HG03432 (cell line): Measurements from ENCODE around the gene GLRX.

Experiments
- ATAC-seq: cut with Tn5 transposase; IDR thresholded peaks from one replicate; pipeline ENCODE4 v1.9.1; 2021; ENCODE audit warnings: mild to moderate bottlenecking, moderate library complexity; ENCODE audit not compliant: unreplicated experiment

Gene GLRX, protein sequence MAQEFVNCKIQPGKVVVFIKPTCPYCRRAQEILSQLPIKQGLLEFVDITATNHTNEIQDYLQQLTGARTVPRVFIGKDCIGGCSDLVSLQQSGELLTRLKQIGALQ

DNA sequence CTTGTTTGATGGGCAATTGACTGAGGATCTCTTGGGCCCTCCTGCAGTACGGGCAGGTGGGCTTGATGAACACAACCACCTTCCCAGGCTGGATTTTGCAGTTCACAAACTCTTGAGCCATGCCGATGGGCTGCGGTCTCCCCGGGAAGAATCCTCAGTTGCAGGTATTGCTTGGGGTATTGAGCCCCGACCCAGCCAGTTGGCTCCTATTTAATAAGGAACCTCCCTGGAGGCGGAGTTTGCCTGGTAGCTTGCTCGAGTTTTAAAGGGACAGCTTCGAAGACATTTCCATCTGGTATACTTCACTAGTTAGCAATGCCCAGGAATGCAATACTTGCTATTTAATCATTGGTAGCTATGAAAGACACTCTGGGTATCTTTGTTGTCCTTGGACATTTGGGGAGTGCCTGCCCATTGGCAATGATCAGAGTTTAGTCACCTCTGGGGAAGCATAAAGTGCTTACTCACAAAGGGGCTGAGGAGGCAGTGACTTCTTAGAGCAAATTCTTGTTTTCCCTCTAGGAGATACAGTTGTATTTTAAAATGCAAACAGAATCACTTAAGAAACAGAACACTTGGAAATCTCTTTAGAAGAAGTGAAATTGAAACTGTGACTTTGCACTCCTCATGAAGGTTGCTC lies at the start of gene GLRX:
GLRX (minus strand) TSS at position 185 of the 640 bp plus-strand sequence; CDS start at position 121, 64 bp downstream.
- ATAC-seq = peak; percentile 48

DNA sequence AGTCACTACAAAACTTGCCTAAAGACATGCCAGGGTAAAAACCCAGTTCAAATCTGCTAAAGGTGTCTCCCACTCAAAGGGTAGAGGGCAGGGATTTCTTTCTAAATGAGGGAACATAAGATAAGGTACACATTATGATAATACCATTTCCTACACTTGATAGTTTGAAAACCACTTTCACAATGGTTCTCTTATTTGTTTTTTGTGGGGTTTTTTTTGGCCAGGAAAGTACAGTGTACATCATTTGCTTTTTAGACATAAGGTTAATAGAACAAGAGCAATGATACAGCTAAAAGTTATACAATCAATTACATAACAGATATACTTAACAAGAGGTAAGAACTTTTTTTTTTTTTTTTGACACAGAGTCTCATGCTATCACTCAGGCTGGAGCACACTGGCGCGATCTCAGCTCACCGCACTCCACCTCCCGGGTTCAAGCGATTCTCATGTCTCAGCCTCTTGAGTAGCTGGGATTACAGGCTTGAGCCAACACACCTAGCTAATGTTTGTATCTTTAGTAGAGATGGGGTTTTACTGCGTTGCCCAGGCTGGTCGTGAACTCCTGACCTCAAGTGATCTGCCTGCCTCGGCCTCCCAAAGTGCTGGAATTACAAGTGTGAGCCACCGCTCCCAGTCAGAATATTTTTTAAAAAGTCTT lies 48.8 kb upstream of the GLRX start:
- no peak for ATAC-seq

DNA sequence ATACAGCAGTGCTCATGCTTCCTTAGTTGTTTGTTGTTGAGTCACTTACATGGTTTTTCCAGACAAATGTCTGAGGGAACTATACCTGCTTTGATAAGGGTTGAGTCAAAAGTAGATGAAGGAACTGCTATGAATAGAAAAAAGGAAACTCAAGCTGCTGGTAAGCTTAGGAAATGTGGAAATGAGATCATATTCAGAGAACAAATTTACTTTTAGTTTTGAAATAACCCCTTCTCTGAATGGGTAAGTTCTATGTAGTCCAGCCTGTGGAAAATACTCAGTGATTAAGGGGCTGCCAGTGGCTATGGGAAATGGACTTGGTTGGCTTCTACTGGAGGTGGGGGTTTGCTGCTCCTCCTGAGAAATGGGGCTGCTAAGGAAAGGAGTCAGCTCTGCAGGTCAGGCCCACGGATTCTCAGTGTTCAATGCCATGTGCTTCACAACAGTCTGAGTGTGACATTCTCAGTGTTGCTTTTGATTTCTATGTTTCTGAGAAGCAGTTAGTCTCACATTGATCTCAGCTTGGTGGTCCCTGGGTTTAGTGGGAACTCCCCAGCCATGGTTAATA lies 47.7 kb upstream of the GLRX start:
- peak; percentile 72 for ATAC-seq

DNA sequence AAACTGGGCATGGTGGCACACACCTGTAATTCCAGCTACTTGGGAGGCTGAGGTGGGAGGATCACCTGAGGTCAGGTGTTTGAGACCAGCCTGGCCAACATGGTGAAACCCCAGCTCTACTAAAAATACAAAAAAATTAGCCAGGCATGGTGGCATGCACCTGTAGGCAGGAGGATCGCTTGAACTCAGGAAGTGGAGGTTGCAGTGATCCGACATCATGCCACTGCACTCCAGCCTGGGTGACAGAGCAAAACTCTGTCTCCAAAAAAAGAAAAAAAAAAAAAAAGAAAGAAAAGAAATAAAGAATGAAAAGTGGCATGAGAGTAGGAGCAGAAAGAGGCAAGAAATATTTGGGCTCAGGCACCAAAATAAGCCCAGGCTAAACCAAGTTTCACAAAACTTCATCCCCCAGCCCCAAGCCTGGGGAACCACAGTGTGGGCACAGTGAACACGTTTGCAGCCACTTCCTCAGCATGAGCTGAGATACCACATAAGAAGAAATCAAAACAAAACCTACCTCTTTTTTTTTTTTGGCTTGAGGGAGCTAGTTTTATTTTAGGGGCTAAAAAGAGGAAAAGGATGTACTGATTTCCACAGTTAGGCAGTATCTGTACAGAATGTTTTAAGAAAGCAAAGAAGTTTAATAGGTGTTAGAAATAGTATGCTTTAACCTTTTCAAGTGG lies 46.8 kb upstream of the GLRX start:
- peak; percentile 65 for ATAC-seq

DNA sequence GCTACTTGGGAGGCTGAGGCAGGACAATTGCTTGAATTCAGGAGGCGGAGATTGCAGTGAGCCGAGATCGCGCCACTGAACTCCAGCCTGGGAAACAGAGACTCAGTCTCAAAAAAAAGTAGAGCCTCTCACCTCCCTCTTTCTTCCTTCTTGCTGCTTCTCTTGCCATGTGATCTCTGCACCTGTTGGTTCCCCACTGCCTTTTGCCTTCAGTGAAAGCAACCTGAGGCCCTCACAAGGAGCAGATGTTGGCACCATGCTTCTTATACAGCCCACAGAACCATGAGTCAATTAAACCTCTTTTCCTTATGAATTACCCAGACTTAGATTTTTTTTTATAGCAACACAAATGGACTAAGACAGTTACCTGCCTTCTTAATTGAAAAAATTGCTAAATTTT lies 45.6 kb upstream of the GLRX start:
- ATAC-seq = no peak

DNA sequence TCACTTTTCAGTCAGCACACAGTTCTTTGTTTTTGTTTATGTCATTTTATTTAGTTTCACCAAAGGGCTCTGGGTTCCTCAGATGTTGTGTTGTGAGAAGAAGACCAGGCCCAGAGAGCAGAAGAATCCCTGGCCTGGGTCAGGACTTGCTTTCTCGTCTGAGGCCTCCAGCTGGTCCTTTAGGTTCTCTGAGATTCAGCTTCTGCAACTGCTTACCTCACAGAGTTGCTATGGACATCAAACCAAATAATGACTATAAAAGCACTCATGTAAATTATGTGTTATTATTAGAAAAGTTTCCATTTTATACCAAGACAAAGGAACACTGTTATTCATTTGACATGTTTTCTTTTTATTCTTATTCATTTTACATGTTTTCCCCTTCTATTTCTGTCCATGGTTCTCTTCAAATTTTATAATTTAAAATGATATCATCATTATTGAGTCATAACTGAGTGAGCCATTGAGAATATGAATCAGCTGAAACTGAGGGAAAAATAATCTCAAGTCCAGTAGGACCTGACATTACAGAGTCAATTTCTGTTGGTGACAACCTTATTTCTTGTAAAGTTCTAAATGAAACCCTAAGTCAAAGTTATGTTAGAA lies 44.0 kb upstream of the GLRX start:
- ATAC-seq = no peak

DNA sequence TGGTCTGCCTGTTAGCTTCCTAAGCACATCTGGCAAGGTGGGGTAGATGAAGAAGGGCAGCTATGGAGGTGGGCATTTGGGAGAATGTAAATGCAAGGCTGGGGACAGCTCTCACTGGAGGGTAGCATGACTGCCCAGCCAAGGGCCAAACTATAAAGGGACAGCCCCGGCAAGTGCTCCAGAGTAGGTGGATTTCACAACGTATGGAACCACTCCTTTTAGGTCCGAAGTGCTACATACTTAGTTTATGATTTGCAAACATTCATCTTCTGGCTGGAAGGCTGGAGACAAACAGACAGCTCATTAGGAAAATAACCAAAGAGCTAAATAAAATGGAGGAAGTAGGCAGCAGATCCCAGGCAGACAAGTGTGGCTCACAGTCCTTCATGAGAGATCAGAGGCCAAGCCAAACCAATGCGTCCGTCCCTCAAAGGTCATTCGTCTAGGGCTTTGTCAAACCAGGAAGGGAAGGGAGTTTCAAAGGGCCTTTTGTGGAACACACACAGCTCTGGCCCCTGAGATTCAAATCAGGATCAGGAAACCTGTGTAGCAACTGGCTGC lies 42.5 kb upstream of the GLRX start:
- ATAC-seq = no peak

DNA sequence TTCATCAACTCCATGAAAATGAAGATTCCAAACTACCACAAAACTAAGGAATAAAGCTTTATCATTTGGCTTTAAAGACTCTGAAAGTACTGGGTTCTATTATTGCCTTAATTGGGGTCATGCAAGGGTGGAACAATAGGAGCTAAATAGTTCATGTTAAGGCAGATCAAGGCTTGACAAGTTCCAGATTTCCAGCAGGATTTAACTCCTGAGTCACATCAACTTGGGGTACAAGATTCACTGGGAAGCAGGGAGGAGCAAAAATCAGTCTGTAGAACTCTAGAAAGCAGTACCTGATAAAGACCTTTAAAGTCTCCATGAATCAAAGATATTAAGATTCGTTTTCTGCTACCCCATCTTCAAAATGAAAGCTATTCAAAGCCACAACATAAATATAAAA lies 41.9 kb upstream of the GLRX start:
- no peak for ATAC-seq

DNA sequence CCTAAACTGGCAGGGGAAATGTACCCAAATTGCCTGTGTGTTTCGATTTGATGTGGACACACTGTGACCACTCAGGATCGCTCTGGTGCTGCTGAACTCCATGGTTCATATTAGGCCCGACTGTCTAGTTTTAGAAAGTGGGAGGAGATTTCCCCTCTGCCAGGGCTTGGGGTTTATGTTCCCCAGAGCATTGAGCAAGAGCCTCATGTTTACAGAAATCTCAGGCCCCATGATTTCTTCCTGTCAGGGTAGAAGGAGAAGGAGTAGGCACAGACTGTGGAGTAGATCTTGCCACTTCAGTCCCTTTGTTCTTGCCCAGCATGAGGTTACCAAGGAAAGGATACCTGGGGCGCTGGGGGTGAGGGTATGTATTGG lies 40.8 kb upstream of the GLRX start:
- ATAC-seq = no peak

DNA sequence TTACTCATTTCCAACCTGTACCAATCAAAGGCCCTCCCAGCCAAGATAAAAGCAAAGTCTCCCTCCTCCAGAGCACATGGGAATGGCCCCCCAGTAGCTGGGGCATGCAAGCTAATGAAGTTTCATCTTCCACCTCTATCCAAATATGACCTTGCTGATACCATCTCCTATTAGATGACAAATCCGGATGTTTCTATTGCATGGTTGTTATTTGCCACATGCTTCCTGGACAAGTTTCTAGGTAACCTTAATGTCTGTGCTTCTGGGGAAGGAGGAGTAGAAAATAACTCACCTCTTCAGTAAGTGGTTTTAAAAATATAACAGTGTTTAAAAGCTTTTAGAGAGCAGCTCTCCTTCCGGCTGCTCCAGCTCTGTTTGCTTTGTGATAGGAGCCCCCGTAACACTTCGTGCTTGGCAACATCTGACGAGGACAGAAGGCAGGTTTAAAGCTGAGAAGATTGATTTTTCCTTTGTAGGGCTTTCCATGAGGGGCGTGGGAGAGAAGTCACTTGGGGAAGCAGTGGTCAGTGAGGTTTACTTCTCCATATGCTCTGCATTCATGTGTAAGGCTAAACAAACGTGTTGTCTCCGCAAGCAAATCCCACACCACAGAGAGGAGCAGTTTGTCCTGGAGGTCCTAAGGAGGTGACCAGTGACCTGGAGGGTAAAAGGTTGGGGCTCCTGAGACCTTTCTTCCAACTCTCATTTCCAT lies 40.3 kb upstream of the GLRX start:
- ATAC-seq = no peak

DNA sequence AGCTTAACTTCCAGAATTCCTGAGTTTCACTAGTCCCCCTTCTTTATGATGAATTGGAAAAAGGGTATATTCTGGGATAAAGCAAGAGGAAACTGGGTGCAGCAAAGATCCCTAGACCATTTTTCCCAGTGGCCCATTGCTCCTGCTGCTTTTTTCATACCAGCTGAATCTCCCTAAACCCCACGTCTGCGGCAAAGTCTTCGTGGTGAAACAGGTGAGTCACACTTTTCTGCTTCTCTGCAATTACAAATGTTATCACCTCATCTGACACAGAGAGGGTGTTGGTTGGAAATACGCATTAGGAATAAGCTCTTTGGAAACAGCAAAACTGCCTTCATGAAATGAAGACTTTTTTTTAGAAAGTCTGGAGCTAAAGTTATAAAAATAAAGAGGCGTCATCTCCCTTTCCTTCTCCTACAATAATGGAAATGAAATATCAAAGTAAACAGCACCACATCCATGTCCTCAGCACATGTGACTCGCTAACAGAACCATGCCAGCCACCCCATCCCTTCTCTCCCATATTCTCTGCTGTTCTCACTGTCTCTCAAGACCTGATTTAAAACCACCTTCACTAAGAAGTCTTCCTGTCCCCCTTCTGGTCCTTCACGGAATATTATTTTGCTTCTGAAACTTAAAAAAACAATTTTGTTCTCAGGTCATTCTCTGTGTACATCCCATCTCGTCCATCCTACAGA lies 39.5 kb upstream of the GLRX start:
- no peak for ATAC-seq

DNA sequence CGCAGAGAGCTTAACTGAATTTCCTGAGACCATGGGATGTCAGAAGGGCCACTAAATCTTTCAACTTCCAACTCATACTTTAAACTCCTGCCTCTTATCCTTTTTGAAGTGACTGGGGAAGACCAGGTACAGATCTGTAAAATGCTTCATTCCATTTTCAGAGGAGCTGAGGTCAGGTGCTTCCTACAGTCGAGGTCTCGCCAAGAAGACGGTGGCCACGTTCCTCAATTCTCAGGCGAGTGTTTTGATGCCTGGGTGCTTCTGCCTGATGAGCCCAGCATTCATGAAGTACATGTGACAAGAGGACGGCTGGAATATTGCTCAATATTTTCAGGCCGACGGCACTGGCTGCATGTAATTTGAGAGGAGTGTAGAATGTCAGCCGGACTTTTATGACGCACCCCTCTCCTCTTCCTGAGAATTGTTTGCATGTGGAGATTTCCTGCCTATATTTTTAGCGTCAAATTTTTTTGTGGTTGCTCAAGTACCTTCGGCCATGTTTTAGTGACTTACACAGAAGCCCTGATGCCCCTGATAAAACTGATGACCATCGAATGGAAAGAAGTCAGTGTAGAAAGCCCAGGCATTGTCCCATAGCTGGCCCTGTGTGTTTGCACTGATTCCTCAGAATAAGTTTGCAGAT lies 38.8 kb upstream of the GLRX start:
- ATAC-seq = no peak

DNA sequence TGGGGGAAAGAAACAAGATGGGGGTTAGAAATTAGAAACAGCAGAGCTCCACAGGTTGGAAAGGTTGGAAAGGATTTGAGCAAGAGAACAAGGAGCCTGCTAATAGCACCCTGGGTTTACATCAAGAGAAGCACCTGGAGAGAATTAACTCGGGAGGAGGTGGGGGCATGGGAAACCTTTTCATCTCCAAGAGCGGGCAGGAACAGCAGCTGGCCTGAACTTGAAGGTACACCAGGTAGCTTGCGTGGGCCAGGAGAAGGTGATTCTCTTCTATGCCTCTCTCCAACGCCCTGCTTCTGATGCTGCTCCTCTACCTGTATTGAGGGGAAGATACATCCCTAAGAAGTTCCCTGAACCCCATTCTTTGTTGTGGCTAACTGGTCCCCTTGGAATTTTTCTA lies 37.1 kb upstream of the GLRX start:
- no peak for ATAC-seq

DNA sequence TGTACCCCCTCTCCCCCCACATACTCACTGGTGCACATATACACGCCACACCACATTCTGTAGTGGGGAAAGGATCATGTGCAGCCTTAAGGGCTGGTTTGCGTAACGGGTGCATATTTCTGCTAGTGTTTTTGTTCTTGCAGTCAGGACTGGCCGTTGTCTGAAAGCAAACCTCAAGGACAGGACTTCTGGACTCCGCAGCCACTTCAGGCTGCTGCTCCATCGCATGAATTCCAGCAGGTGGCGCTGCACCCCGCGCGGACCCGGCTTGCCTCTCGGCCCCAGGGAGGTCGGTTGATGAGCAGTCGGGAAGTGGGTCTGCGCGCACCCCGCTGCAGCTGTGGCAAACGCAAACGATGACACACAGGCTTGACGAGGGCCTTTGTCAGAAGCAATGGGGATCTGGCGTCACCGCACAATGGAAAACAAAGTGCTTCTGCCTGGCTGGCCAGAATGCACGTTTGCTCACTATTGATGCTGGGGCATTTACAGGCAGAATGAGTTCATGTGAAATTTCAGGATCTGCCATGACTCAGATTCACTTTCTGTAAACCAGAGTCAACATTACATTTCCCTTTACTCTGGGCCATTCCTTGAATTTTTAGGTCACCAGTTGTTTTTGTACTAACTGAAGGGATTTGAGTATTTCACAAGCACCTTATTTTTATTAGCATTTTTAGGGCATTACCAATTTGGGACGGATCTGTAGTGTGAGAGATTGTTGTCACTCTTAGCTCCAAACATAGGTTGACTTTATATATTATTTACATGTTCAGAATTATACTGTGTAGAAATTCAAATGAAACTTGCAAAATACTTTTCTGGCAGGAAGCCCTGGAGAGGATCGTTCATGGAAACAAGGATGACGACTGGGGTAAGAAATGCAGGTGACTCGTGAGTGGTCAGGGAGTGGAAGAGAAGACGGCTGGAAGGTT lies 36.4 kb upstream of the GLRX start:
- ATAC-seq = peak; percentile 94

DNA sequence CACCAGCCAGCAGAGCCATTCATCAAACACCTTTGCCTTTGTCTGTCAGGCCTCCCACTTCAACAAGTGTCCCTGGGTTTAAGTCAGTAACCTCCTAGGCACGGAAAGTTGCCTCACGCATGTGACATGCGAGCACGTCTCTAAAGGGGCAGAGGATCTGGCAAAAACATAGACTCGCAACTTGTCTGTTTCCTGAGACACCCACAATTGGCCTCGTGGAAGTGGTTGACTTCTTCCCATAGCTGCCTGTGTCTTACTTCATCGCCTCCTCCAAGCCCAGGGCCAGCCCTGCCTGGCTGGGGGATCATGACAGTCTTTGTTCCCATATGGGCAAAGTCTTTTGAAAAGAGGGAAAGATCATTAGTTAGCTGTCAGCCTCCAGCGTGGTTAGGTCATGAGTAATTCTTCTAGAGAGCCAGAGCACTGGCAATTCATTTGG lies 35.5 kb upstream of the GLRX start:
- no peak for ATAC-seq

DNA sequence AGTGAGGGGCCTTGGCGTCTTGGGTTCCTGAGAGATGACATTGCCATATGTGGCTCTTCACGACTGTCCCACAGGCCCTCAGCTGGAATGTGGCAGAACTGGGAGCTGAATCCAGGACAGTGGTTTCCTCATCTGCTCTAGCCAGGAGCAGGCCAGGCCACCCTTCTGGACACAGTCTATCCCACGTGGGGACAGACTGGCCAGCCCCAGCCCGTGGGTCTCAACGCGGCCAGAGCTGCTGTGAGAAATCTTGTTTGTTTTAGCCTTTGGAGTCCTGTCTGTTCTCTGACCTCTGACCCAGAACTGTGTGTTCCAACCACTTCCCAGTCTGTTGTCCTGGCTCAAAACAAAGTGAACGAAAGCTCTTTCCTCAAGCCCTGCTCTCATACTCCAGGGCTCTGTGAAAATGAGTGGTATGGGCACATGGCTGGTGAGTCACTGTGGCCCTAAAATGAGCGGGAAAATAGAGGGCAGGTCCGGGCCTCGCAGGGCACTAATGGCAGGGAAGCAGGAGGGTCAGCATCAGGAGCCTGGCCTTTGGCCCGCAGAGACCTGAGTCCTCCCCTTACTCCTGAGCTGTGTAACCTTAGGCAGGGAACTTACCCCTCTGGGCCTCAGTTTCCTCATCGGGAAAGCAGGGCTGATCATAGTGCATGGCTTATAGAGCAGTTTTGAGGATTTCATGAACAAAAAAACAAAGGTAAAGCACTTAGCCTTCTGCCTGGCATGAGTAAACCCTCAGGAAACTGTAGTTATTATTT lies 34.8 kb upstream of the GLRX start:
- ATAC-seq = no peak

DNA sequence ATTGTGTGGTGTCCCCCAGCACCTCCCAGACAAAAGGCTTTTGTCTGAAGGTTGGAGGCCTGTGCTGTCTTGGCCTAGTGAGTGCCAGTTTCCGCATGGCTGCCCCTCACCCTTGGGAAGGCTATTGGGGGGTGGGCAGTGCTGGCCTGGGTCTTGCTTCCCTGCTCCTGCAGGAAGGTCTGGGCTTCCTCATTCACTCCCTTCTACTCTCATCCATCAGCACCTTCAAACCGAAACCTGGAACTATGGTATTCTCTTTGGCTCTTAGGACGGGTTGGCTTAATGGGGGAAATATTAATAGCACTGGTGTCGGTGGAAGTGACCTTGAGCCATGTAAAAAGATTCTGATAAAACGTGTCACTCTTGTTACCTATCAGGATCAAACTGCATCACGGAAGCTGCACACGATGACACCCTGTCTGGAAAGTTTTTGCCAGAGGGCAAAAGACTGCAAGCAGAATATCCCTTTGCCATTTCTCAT lies 34.0 kb upstream of the GLRX start:
- no peak for ATAC-seq
